SU-DHL-6 (cell line): ENCODE data around the gene MYBPH.

ENCODE experiments used
- H2AFZ ChIP-seq: fragments of 200-600 bp; sonication (generic); 2 replicates; pipeline ENCODE4 v1.6.1; 2014; ENCODE audit warnings: low read depth, mild to moderate bottlenecking, moderate library complexity, mixed read lengths, antibody characterized with exemption, low read length; ENCODE audit not compliant: severe bottlenecking
- H3F3A ChIP-seq: fragments of 200-600 bp; shearing (Covaris generic); 2 replicates; pipeline ENCODE4 v1.6.0; 2016; ENCODE audit warnings: antibody characterized with exemption, mild to moderate bottlenecking; ENCODE audit not compliant: insufficient read depth
- H3K27ac ChIP-seq: fragments of 200-600 bp; sonication (generic); 2 replicates; pipeline ENCODE4 v1.5.1; 2016; ENCODE audit warnings: low read depth, mild to moderate bottlenecking, low read length, moderate library complexity, mixed read lengths
- H3K27me3 ChIP-seq: fragments of 200-600 bp; sonication (generic), shearing (Covaris generic); 2 replicates; pipeline ENCODE4 v1.6.0; 2014; ENCODE audit warnings: mild to moderate bottlenecking, low read length
- H3K36me3 ChIP-seq: fragments of 200-600 bp; sonication (generic); 2 replicates; pipeline ENCODE4 v1.6.1; 2014; ENCODE audit warnings: mild to moderate bottlenecking, low read length, mixed read lengths
- H3K4me2 ChIP-seq: fragments of 300-600, 200-600 bp; shearing (Covaris generic), sonication (generic); 2 replicates; pipeline ENCODE4 v1.6.0; 2014; ENCODE audit warnings: low read length, low read depth, mild to moderate bottlenecking; ENCODE audit not compliant: poor library complexity, severe bottlenecking
- H3K4me3 ChIP-seq: fragments of 200-600 bp; sonication (generic); 2 replicates; pipeline ENCODE4 v1.5.1; 2014; ENCODE audit warnings: antibody characterized with exemption, low read length, mild to moderate bottlenecking, mixed read lengths; ENCODE audit not compliant: insufficient read depth, poor library complexity, severe bottlenecking
- H3K79me2 ChIP-seq: fragments of 200-600 bp; sonication (generic); 2 replicates; pipeline ENCODE4 v1.6.1; 2014; ENCODE audit warnings: mild to moderate bottlenecking, low read length, moderate library complexity; ENCODE audit not compliant: insufficient read depth
- H3K9ac ChIP-seq: fragments of 200-600 bp; sonication (generic); 2 replicates; pipeline ENCODE4 v1.7.0; 2014; ENCODE audit warnings: mild to moderate bottlenecking, low read length
- H3K9me2 ChIP-seq: fragments of 200-600 bp; sonication (generic); replicated peaks from 2 replicates; pipeline ENCODE4 v1.6.1; 2014; ENCODE audit warnings: low read length; ENCODE audit not compliant: insufficient read depth
- H3K9me3 ChIP-seq: fragments of 200-600 bp; sonication (generic); 2 replicates; pipeline ENCODE4 v1.6.1; 2014; ENCODE audit warnings: low read length, mixed read lengths; ENCODE audit not compliant: insufficient read depth
- H4K20me1 ChIP-seq: fragments of 200-600 bp; sonication (generic); 2 replicates; pipeline ENCODE4 v1.6.1; 2014; ENCODE audit warnings: low read depth, mild to moderate bottlenecking, antibody characterized with exemption, low read length, moderate library complexity, mixed read lengths
- CTCF ChIP-seq: fragments of 200-600 bp; sonication (generic); IDR thresholded peaks from one replicate; pipeline ENCODE4 v1.5.1; 2017; ENCODE audit warnings: antibody characterized with exemption, mild to moderate bottlenecking, low read length, moderate library complexity; ENCODE audit not compliant: insufficient read depth, poor library complexity, severe bottlenecking
- EZH2phosphoT487 ChIP-seq: fragments of 200-600 bp; sonication (generic), shearing (Covaris generic); conservative IDR thresholded peaks from 2 replicates; pipeline ENCODE4 v1.6.1; 2018; ENCODE audit warnings: mild to moderate bottlenecking, antibody characterized with exemption, low read length, moderate library complexity, mixed read lengths

Gene MYBPH

GRCh38 chr1:203142124-203142523 is 33.5 kb downstream of the MYBPH start:
- Histone ChIP-seq H3K4me3 (no peak overlapping the region), H3K9ac (no peak overlapping the region), H3K79me2 (no peaks in the 10 kb centered on the region), H3K27ac (no peak overlapping the region), H3K9me3 (no peaks in the 10 kb centered on the region), H3F3A (no peaks in the 10 kb centered on the region), H3K4me2 (no peak overlapping the region), H2AFZ (no peak overlapping the region), H4K20me1 (no peaks in the 10 kb centered on the region), H3K27me3 (no peaks in the 10 kb centered on the region), H3K36me3 (no peaks in the 10 kb centered on the region), H3K9me2 (no peaks in the 10 kb centered on the region)
- TF ChIP-seq CTCF (no peak), EZH2phosphoT487 (no peak)

- H3K9me2 ChIP-seq: no peaks in the 10 kb centered on the region
- no peak overlapping the region for H3K27ac ChIP-seq
- TF ChIP-seq CTCF: no peak
- TF ChIP-seq EZH2phosphoT487: no peak
- no peak overlapping the region for H3K4me2 ChIP-seq
- no peaks in the 10 kb centered on the region; the same call in 1 of the 2 replicates for H3K27me3 ChIP-seq
- no peaks in the 10 kb centered on the region for H4K20me1 ChIP-seq
- H3K36me3 ChIP-seq: no peaks in the 10 kb centered on the region
- H3K9ac ChIP-seq: no peak overlapping the region
- no peaks in the 10 kb centered on the region for H3F3A ChIP-seq
- H2AFZ ChIP-seq: no peak overlapping the region
- no peaks in the 10 kb centered on the region for H3K9me3 ChIP-seq
- no peaks in the 10 kb centered on the region for H3K79me2 ChIP-seq
- no peak overlapping the region for H3K4me3 ChIP-seq
Observed at GRCh38 chr1:203140743-203141520, 34.7 kb downstream of the MYBPH start.

- Histone ChIP-seq H2AFZ (no peak overlapping the region), H3K36me3 (no peaks in the 10 kb centered on the region), H4K20me1 (no peaks in the 10 kb centered on the region), H3K4me2 (no peak overlapping the region), H3K27me3 (no peaks in the 10 kb centered on the region; the same call in 1 of the 2 replicates), H3K9me3 (no peaks in the 10 kb centered on the region), H3K27ac (no peak overlapping the region), H3K4me3 (no peak overlapping the region), H3K79me2 (no peaks in the 10 kb centered on the region), H3K9me2 (no peaks in the 10 kb centered on the region), H3F3A (no peaks in the 10 kb centered on the region), H3K9ac (no peak overlapping the region)
- TF ChIP-seq EZH2phosphoT487: no peak
- TF ChIP-seq CTCF: no peak
Observed at GRCh38 chr1:203139976-203140475, 35.6 kb downstream of the MYBPH start.
